HEK293T (cell line): ENCODE results near the gene HTR2A.

Experiments used
- FOXA1 ChIP-seq: fragments of 450-650 bp; IDR thresholded peaks from 2 replicates; pipeline ENCODE4 v1.6.1; 2016; ENCODE audit warnings: mild to moderate bottlenecking
- LEF1 ChIP-seq: fragments of 450-650 bp; IDR thresholded peaks from 2 replicates; pipeline ENCODE4 v1.6.1; 2017; ENCODE audit warnings: mild to moderate bottlenecking, borderline replicate concordance
- SP1 ChIP-seq: fragments of 450-650 bp; IDR thresholded peaks from 2 replicates; pipeline ENCODE4 v1.6.1; 2017

DNA sequence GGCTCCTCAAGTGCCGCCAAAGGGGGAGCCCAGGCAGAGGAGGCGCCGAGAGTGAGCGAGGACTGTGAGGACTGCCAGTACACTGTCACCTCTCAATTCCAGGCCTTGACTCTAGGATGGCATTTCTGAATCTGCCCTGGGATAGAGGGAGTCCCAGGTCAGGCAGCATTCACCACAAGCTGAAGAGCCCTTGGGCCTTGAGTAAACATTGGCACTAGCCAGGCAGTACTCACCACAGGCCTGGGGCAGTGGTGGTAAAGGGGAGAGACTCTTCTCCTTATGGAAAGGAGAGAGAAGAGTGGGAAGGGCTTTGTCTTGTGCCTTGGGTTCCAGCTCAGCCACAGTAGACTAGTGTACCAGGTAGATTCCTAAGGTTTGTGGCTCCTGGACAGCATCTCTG lies 39.7 kb upstream of the HTR2A start:
- no peak for TF ChIP-seq SP1
- TF ChIP-seq LEF1 = no peak
- no peak for TF ChIP-seq FOXA1
